ENCODE data around the gene ARL15.

DNA sequence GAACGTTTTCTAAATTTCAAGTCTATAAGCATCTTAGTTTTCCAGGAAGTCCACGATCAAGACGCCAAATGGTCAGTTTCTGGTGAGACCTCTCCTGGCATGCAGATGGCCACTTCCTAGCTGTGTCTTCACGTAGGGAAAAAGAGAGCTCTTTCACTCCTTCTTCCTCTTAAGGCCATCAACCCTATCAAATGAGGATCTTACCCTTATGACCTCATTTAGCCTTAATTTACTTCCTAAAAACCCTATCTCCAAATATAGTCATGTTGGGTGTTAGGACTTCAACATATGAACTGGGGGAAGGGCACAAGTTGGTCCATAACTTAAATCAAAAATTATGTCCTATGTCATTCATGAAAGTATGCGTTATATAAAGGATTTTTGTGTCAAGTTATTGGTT, 229.5 kb downstream of the ARL15 start:
- TF ChIP-seq EZH2 (IDR thresholded peaks at IDR 0.05; ENCODE audit: insufficient read depth, poor library complexity, severe bottlenecking) (no peak), EZH2phosphoT487 (IDR thresholded peaks at IDR 0.05; ENCODE audit: insufficient read depth, low read depth) (no peak)
